OCI-LY7 (cell line): ENCODE data around the gene DENND2A. TPM values are rescaled to one million over a fixed set of nuclear protein-coding genes. Genes with fewer than 3 reads are reported as not detected.

ENCODE experiments used
- BruUV-seq: library from RNA; stranded (reverse); fragments of 400-500 nt; replicated peaks from 2 replicates; lab custom pipeline; 2021; lab: Mats Ljungman, UMichigan
- CTCF ChIA-PET: fragments of 300-600 bp; sonication (Branson Sonifier 250); formaldehyde crosslinking; loops from one replicate; lab custom pipeline; 2022; ENCODE audit warnings: antibody characterized with exemption; ENCODE audit not compliant: unreplicated experiment; lab: Charles Lee
- POLR2A ChIA-PET: fragments of 300-600 bp; sonication (Branson Sonifier 250); formaldehyde crosslinking; loops from one replicate; lab custom pipeline; 2022; ENCODE audit warnings: antibody characterized with exemption; lab: Charles Lee
- DNase-seq: peaks from one replicate; pipeline ENCODE4 v3.0.0-alpha.2; 2015; ENCODE audit warnings: low spot score
- H2AFZ ChIP-seq: fragments of 200-600 bp; sonication (generic), shearing (Covaris generic); 2 replicates; pipeline ENCODE4 v1.6.1; 2014; ENCODE audit warnings: mild to moderate bottlenecking, antibody characterized with exemption, low read length, moderate library complexity
- H3K27ac ChIP-seq: fragments of 200-600 bp; sonication (generic); 2 replicates; pipeline ENCODE4 v1.5.1; 2014; ENCODE audit warnings: mixed run types, low read depth, mild to moderate bottlenecking, moderate library complexity, low read length, inconsistent platforms; ENCODE audit not compliant: poor library complexity, severe bottlenecking
- H3K36me3 ChIP-seq: fragments of 200-600 bp; sonication (generic); 2 replicates; pipeline ENCODE4 v1.6.1; 2014; ENCODE audit warnings: mild to moderate bottlenecking, antibody characterized with exemption, low read length, moderate library complexity, mixed read lengths; ENCODE audit not compliant: insufficient read depth
- H3K4me1 ChIP-seq: fragments of 200-600 bp; sonication (generic); 2 replicates; pipeline ENCODE4 v1.5.1; 2014; ENCODE audit warnings: mild to moderate bottlenecking, low read length; ENCODE audit not compliant: insufficient read depth, poor library complexity, severe bottlenecking
- H3K4me2 ChIP-seq: fragments of 200-600 bp; sonication (generic); 2 replicates; pipeline ENCODE4 v1.6.1; 2014; ENCODE audit warnings: mild to moderate bottlenecking, low read length
- H3K4me3 ChIP-seq: fragments of 200-600 bp; sonication (generic); 2 replicates; pipeline ENCODE4 v1.5.1; 2014; ENCODE audit warnings: mild to moderate bottlenecking, low read depth, low read length; ENCODE audit not compliant: poor library complexity, severe bottlenecking
- H3K79me2 ChIP-seq: fragments of 200-600 bp; sonication (generic); 2 replicates; pipeline ENCODE4 v1.6.1; 2016; ENCODE audit warnings: low read depth, mild to moderate bottlenecking, low read length, moderate library complexity, mixed read lengths; ENCODE audit not compliant: insufficient read depth
- H3K9me2 ChIP-seq: fragments of 200-600 bp; sonication (generic); 2 replicates; pipeline ENCODE4 v1.6.1; 2016; ENCODE audit warnings: mild to moderate bottlenecking, low read length, mixed read lengths; ENCODE audit not compliant: insufficient read depth
- H3K9me3 ChIP-seq: fragments of 200-600 bp; sonication (generic); 2 replicates; pipeline ENCODE4 v1.6.1; 2014; ENCODE audit warnings: mild to moderate bottlenecking, mixed run types, low read length, mixed read lengths
- H4K20me1 ChIP-seq: fragments of 200-600 bp; sonication (generic); 2 replicates; pipeline ENCODE4 v1.6.1; 2014; ENCODE audit warnings: mild to moderate bottlenecking, antibody characterized with exemption, low read length, moderate library complexity, mixed read lengths; ENCODE audit not compliant: insufficient read depth
- EZH2phosphoT487 ChIP-seq: fragments of 200-600 bp; sonication (generic); IDR thresholded peaks from 2 replicates; pipeline ENCODE4 v1.6.1; 2018; ENCODE audit warnings: low read depth, borderline replicate concordance, mild to moderate bottlenecking, mixed run types, antibody characterized with exemption, low read length, moderate library complexity, mixed read lengths
- intact Hi-C: fragments of 100-400 bp; cut with micrococcal nuclease; formaldehyde crosslinking; loops from one replicate; pipeline ENCODE4 v1.10.0; 2022; ENCODE audit not compliant: unreplicated experiment
- total RNA-seq, 2 experiments: library from RNA; depleted of rRNA in 1 of 2; stranded (reverse); fragments of >200 nt in 1 of 2; shearing (Covaris generic) in 1 of 2; gene quantifications; 2 replicates each; pipeline ENCODE4 v1.2.3, GENCODE V29; 2014 to 2022
- TF ChIP-seq, protein P1 (sequence below): fragments of 200-600 bp; sonication (generic); conservative IDR thresholded peaks from 2 replicates; pipeline ENCODE4 v1.5.1; 2014; ENCODE audit warnings: mild to moderate bottlenecking, antibody characterized with exemption, low read length, moderate library complexity, mixed read lengths

Gene DENND2A
- total RNA-seq, 2 experiments from 2014 or later: 0.13 to 0.35 TPM

DNA sequence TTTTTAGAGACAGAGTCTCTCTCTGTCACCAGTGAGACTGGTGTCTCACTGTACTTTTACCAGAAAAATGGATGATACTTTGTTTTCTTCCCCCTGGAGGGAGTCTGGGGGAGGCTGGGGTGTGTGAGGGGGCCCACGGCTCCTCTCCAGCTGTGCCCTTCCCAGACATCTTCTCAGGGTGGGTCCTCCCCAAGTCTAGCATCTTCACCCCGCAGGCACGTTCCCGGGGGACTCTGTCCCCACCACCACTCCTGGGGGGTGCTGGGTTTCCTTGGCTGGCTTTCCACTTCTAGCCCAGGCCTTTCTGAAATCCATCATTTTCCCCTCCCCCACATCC is 99.5 kb downstream of the DENND2A start:
- TF ChIP-seq, protein P1, sequence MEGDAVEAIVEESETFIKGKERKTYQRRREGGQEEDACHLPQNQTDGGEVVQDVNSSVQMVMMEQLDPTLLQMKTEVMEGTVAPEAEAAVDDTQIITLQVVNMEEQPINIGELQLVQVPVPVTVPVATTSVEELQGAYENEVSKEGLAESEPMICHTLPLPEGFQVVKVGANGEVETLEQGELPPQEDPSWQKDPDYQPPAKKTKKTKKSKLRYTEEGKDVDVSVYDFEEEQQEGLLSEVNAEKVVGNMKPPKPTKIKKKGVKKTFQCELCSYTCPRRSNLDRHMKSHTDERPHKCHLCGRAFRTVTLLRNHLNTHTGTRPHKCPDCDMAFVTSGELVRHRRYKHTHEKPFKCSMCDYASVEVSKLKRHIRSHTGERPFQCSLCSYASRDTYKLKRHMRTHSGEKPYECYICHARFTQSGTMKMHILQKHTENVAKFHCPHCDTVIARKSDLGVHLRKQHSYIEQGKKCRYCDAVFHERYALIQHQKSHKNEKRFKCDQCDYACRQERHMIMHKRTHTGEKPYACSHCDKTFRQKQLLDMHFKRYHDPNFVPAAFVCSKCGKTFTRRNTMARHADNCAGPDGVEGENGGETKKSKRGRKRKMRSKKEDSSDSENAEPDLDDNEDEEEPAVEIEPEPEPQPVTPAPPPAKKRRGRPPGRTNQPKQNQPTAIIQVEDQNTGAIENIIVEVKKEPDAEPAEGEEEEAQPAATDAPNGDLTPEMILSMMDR: no peak
- no peak for TF ChIP-seq EZH2phosphoT487
- intact Hi-C loops: no loop called here
- no peaks in the 10 kb centered on the region for H3K36me3 ChIP-seq
- H4K20me1 ChIP-seq: no peaks in the 10 kb centered on the region
- DNase-seq: no peak
- no TSS peak for BruUV-seq
- no peak overlapping the region for H3K4me3 ChIP-seq
- no peaks in the 10 kb centered on the region for H3K4me1 ChIP-seq
- H3K9me2 ChIP-seq: no peaks in the 10 kb centered on the region
- ChIA-PET CTCF (no interaction called here), POLR2A (no interaction called here)
- H3K9me3 ChIP-seq: no peaks in the 10 kb centered on the region
- H3K79me2 ChIP-seq: no peaks in the 10 kb centered on the region
- H3K27ac ChIP-seq: no peak overlapping the region
- H3K4me2 ChIP-seq: no peak overlapping the region
- H2AFZ ChIP-seq: no peak overlapping the region

DNA sequence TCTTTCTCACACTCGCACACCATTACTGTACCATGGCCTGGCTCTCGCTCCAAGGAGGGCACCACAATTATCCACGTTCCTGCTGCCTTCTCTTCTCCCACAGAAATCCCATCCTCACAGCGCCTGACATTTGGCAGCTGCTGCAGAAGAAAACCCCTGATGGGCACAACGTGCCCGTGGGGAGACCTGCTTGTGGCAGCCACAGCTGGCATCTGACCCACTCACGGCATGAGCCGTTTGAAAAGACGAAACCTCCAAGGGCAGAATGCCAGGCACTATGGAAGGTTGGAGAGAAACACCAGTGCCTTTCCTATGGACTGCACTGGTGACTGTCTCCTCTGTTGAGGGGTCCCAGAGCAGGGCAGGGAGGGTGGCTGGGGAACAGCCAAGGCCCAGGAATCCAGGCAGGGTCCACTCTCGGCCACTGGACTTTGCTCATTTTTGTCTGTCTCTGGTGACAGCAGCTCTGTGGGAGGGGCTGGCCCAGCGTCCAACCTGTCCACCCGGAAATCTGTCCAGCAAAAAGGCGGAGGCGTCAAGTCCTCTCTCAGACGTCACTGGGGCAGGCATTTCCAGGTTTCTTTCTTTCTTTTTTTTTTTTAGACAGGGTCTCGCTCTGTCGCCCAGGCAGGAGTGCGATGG is 100.4 kb downstream of the DENND2A start:
- Histone ChIP-seq H3K9me2 (no peaks in the 10 kb centered on the region), H3K9me3 (no peaks in the 10 kb centered on the region), H4K20me1 (no peaks in the 10 kb centered on the region), H3K4me2 (no peak overlapping the region), H3K36me3 (no peaks in the 10 kb centered on the region), H3K4me1 (no peaks in the 10 kb centered on the region), H3K27ac (no peak overlapping the region), H3K79me2 (no peaks in the 10 kb centered on the region), H3K4me3 (no peak overlapping the region), H2AFZ (no peak overlapping the region)
- CTCF ChIA-PET: no interaction called here
- intact Hi-C loops: no loop called here
- TF ChIP-seq, protein P1: no peak
- no peak for TF ChIP-seq EZH2phosphoT487
- POLR2A ChIA-PET: no interaction called here
- no peak for DNase-seq
- no TSS peak for BruUV-seq

DNA sequence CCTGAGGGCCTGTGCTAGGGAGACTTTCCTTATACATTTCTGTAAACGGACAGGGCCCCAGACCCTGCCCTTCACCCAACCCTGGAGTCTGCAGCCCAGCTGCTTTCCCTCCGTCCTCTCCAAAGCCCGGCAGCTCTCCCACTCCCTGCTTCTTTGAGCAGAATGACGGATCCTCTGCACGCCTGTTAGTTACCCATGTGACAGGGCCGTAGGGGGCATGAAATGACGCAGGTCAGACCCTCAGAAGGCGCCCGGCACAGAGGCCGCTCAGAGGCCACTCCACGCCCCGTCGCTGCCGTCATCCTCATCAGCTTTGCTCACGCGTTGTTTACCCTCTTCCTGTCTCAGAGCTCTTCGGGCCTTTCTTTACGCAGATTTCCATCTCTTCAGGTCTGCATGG is 101.2 kb downstream of the DENND2A start:
- Histone ChIP-seq H4K20me1 (no peaks in the 10 kb centered on the region), H3K4me2 (no peak overlapping the region), H3K27ac (no peak overlapping the region), H3K4me1 (no peaks in the 10 kb centered on the region), H3K79me2 (no peaks in the 10 kb centered on the region), H3K4me3 (no peak overlapping the region), H3K36me3 (no peaks in the 10 kb centered on the region), H3K9me2 (no peaks in the 10 kb centered on the region), H2AFZ (no peak overlapping the region), H3K9me3 (no peaks in the 10 kb centered on the region)
- ChIA-PET POLR2A (no interaction called here), CTCF (no interaction called here)
- no peak for DNase-seq
- intact Hi-C loops: no loop called here
- BruUV-seq: no TSS peak
- TF ChIP-seq EZH2phosphoT487: no peak
- TF ChIP-seq, protein P1: no peak
